ENCODE measurements around the gene MAP3K21.
A peak's percentile ranks its signal among the peaks of the same experiment; 100 is the strongest.

Gene MAP3K21

DNA sequence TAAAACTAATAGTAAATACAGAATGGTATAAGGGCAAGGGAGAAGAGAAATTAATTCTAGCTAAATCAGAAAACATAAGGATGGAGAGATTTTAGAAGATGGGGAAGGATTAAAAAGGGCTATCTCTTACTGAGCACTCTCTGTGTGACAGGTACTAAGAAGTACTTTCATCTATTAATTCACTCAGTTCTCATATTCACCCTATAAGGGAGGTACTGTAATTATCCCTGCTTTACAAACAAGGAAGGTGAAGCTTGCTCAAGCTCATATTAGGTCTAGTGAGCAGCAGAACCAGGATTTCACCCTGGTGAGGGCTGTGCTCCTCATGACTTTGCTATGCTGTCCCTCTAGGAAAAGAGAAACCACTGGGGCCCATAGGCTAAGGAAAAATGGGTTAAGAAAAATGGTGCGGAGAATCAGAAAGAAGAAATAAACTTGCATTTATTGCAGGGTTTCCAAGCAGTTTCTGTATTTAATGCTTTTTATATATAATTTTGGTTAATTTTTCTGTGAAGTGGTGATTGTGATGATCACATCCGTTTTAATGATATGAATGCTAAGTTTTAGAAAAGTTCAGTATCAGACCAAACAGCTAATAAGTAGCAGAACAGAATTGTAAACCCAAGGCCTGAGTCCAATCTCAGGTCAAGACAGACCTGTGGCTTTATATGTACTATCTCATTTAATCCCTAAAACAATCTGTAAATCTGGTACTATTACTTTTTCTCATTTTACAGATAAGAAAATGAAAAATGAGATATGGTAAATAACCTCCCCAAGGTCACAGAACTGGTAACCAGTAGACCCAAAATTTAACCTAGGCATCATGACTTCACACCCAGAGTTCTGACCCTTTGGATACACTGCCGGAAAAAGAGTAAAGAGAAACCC is 33.7 kb upstream of the MAP3K21 start:
- no peak overlapping the region for H3K27ac ChIP-seq
- TF ChIP-seq, protein P1, sequence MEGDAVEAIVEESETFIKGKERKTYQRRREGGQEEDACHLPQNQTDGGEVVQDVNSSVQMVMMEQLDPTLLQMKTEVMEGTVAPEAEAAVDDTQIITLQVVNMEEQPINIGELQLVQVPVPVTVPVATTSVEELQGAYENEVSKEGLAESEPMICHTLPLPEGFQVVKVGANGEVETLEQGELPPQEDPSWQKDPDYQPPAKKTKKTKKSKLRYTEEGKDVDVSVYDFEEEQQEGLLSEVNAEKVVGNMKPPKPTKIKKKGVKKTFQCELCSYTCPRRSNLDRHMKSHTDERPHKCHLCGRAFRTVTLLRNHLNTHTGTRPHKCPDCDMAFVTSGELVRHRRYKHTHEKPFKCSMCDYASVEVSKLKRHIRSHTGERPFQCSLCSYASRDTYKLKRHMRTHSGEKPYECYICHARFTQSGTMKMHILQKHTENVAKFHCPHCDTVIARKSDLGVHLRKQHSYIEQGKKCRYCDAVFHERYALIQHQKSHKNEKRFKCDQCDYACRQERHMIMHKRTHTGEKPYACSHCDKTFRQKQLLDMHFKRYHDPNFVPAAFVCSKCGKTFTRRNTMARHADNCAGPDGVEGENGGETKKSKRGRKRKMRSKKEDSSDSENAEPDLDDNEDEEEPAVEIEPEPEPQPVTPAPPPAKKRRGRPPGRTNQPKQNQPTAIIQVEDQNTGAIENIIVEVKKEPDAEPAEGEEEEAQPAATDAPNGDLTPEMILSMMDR (conservative IDR thresholded peaks at IDR 0.05): no peak

DNA sequence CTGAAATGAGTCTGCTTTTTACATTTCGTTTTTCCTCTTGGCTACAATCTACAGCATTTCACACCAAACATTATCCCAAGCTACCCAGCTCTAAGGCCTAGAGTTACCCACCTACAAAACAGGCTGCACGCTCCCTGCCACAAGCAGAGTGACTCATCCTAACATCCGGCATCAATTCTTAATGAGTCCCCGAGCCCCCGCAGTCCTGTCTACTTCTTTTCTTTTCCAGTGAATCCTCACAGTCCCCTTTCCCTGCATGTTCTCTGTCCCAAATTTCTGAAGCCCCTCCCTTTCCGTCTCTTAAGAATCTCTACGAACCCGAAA is 32.6 kb upstream of the MAP3K21 start:
- peak overlapping the region; percentile 76 for H3K27ac ChIP-seq
- TF ChIP-seq, protein P1 (conservative IDR thresholded peaks at IDR 0.05): no peak

GRCh38 chr1:233295237-233295974 is 32.1 kb upstream of the MAP3K21 start, which contains the start of gene PCNX2:
PCNX2 (minus strand) TSS chr1:233295725; CDS start chr1:233295478, 247 bp downstream.
- peak within 1 kb of the TSS; percentile 76 for H3K27ac ChIP-seq
- TF ChIP-seq, protein P1 (conservative IDR thresholded peaks at IDR 0.05): no peak

DNA sequence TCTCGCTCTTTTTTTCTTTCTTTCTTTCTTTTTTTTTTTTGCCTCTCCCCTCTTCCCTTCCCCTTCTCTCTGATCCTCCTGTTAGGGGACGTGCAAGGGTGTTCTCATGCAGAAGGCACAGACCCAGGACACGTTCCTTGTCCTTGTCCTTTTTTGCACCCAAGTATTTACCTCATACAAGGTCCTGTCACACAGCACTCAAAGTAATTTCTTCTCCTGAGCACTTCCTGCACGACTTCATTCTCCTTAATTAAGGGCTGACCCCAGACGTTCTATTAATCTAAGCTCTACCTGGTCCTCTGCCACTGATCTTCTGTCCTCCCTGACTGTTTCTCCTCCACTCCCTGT is 31.6 kb upstream of the MAP3K21 start:
- TF ChIP-seq, protein P1 (conservative IDR thresholded peaks at IDR 0.05): no peak
- H3K27ac ChIP-seq: peak overlapping the region; percentile 76

GRCh38 chr1:233299450-233299849 is 28.1 kb upstream of the MAP3K21 start:
- peak overlapping the region; percentile 41 for H3K27ac ChIP-seq
- TF ChIP-seq, protein P1 (conservative IDR thresholded peaks at IDR 0.05): peak; percentile 47

DNA sequence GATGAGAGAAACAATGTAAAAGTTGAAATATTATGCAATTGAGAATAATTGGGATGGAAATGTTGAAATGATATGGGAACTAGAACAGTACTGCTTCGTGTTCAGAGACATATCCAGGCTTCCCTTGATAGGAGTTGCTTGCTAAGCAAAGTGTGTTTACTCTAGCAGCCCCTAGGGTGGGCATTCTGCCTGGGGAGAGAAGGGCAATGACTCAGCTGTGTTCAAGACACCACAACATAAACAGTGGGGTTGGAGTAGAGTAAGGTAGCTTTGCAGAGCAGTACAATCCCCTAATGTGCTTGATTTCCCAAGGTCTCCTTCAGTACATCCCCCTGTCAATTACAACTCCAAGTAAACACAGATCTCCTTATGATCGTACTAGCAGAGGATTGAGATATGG is 27.2 kb upstream of the MAP3K21 start:
- peak overlapping the region; percentile 41; the same call in 1 of the 2 replicates for H3K27ac ChIP-seq
- TF ChIP-seq, protein P1 (conservative IDR thresholded peaks at IDR 0.05): no peak

- TF ChIP-seq, protein P1 (conservative IDR thresholded peaks at IDR 0.05): peak; percentile 95
- H3K27ac ChIP-seq: no peak overlapping the region
Measured at GRCh38 chr1:233304489-233305102, 22.9 kb upstream of the MAP3K21 start.

Measured in VCaP (cell line).